Brain microvascular endothelial cell (primary cell): ENCODE results near the gene SPATA33.
"Not testable (repeated sequence)": the region's sequence is repeated elsewhere in the genome, so short reads cannot be mapped to it uniquely, and the experiment has no call there.

Source experiments
- DNase-seq: peaks from one replicate; pipeline ENCODE4 v3.0.0-alpha.2; 2020
- H3K27ac ChIP-seq: fragments of 250-450 bp; sonication (Bioruptor Pico); 2 replicates; pipeline ENCODE4 v1.5.1; 2020; ENCODE audit warnings: mild to moderate bottlenecking, moderate library complexity
- H3K27me3 ChIP-seq: fragments of 250-450 bp; sonication (Bioruptor Pico); replicated peaks from 2 replicates; pipeline ENCODE4 v1.5.1; 2020; ENCODE audit warnings: mild to moderate bottlenecking
- H3K36me3 ChIP-seq: fragments of 250-450 bp; sonication (Bioruptor Pico); replicated peaks from 2 replicates; pipeline ENCODE4 v1.5.1; 2020; ENCODE audit warnings: mild to moderate bottlenecking
- H3K4me3 ChIP-seq: 2 replicates; pipeline ENCODE4 v1.5.1; 2011; ENCODE audit warnings: low read depth, mild to moderate bottlenecking, control low read depth, low read length, moderate library complexity
- in situ Hi-C: cut with HindIII; loops from 2 replicates; pipeline ENCODE4 v1.10.0; 2017; ENCODE audit warnings: low sequenced_read_pairs, low pct_ligation_motif_present
- TF ChIP-seq, protein P1 (sequence below): IDR thresholded peaks from 2 replicates; pipeline ENCODE4 v1.5.1; 2011; ENCODE audit warnings: low read depth, mild to moderate bottlenecking, moderate library complexity, low read length, control low read depth, inconsistent platforms; ENCODE audit errors: missing control alignments

SPATA33 gene

DNA sequence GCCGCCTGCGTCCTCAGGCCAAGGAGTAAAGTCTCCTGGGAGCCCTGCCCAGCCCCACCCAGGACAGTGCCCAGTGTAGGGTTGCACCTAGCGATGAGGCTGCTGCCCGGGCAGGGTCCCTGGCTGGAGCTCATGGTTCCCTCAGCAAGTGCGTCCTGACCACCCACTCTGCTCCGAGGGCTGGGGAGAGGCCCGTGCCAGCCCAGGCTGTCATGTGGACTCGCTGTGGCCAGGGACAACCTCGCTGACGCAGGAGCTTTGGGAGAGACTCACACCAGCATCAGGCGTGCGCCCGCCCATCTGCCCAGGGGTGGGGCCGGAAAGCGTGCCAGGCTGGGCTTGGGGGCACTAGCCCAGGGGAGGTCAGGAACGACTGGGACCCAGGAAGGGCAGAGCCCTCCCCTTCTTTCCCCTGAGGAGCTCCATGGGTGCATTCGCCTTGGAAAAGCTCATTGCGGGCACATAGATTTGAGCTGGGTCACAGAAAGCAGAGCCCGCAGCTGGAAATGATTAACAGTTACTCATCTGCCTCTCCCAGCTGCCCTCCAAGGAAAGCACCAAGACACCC, 24.5 kb upstream of the SPATA33 start:
- Histone ChIP-seq H3K27me3 (no peaks in the 10 kb centered on the region), H3K4me3 (no peak overlapping the region), H3K27ac (no peak overlapping the region), H3K36me3 (no peaks in the 10 kb centered on the region)
- TF ChIP-seq, protein P1, sequence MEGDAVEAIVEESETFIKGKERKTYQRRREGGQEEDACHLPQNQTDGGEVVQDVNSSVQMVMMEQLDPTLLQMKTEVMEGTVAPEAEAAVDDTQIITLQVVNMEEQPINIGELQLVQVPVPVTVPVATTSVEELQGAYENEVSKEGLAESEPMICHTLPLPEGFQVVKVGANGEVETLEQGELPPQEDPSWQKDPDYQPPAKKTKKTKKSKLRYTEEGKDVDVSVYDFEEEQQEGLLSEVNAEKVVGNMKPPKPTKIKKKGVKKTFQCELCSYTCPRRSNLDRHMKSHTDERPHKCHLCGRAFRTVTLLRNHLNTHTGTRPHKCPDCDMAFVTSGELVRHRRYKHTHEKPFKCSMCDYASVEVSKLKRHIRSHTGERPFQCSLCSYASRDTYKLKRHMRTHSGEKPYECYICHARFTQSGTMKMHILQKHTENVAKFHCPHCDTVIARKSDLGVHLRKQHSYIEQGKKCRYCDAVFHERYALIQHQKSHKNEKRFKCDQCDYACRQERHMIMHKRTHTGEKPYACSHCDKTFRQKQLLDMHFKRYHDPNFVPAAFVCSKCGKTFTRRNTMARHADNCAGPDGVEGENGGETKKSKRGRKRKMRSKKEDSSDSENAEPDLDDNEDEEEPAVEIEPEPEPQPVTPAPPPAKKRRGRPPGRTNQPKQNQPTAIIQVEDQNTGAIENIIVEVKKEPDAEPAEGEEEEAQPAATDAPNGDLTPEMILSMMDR: no peak
- peak; percentile 45 for DNase-seq
- in situ Hi-C loops: no loop called here

DNA sequence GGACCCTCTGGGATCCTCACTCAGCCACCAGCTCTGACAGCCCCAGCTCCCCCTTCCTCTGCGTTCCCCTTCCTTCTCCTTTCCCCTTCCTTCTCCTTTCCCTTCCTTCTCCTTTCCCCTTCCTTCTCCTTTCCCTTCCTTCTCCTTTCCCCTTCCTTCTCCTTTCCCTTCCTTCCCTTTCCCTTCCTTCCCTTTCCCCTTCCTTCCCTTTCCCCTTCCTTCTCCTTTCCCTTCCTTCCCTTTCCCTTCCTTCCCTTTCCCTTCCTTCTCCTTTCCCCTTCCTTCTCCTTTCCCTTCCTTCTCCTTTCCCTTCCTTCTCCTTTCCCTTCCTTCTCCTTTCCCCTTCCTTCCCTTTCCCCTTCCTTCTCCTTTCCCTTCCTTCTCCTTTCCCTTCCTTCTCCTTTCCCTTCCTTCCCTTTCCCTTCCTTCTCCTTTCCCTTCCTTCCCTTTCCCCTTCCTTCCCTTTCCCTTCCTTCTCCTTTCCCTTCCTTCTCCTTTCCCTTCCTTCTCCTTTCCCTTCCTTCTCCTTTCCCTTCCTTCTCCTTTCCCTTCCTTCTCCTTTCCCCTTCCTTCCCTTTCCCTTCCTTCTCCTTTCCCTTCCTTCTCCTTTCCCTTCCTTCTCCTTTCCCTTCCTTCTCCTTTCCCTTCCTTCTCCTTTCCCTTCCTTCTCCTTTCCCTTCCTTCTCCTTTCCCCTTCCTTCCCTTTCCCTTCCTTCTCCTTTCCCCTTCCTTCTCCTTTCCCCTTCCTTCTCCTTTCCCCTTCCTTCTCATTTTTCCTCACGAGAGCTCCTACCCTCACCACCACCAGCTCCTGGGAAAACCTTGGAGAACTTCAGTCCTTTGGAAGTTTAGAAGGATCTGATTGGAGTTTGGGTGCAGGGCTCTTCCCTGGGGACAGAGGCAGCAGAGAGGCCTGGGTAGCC, 22.9 kb upstream of the SPATA33 start:
- H3K4me3 ChIP-seq, H3K27me3 ChIP-seq, H3K36me3 ChIP-seq, H3K27ac ChIP-seq, DNase-seq, in situ Hi-C loops: not testable (repeated sequence)

DNA sequence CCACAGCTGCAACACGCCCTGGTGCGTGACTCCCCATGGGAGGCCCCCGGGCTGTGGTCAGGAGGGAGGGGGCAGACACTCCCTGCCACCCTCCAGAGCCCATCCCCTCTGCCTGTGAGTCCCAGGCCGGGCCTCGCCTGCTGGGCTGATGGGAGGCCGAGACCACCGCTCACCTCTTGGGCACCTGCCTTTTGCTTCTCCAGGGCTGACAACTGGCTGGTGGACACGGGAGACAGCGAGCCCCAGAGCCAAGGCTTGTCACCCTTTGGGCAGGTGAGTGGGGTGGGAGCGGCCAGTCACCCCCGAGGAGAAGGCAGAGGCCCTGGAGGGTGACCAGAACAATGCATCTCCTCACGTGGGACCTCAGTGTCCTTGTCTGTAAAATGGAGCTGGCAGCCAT, 21.0 kb upstream of the SPATA33 start:
- DNase-seq: no peak
- TF ChIP-seq, protein P1: no peak
- Histone ChIP-seq H3K4me3 (no peak overlapping the region), H3K27ac (no peak overlapping the region), H3K36me3 (no peaks in the 10 kb centered on the region), H3K27me3 (no peaks in the 10 kb centered on the region)
- in situ Hi-C loops: no loop called here

DNA sequence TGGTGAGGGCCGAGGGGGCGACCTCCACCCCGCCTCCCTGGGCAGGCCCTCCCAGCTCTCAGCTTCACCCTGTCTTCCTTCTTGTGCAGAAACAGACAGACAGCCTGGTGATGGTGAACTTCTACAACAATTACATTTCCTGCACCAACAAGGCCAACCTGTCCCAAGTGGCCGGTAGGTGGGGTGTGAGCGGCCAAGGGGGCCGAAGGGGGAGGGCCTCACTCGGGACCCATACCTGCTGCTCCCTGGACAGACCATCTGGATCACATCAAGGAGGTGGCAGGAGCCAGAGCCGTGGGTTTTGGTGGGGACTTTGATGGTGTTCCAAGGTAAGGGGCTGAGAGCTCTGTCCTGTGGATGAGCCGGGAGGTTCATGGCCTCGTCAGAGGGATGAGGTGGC, 20.3 kb upstream of the SPATA33 start:
- TF ChIP-seq, protein P1: no peak
- Histone ChIP-seq H3K27me3 (no peaks in the 10 kb centered on the region), H3K4me3 (no peak overlapping the region), H3K36me3 (no peaks in the 10 kb centered on the region), H3K27ac (no peak overlapping the region)
- DNase-seq: no peak
- in situ Hi-C loops: no loop called here

DNA sequence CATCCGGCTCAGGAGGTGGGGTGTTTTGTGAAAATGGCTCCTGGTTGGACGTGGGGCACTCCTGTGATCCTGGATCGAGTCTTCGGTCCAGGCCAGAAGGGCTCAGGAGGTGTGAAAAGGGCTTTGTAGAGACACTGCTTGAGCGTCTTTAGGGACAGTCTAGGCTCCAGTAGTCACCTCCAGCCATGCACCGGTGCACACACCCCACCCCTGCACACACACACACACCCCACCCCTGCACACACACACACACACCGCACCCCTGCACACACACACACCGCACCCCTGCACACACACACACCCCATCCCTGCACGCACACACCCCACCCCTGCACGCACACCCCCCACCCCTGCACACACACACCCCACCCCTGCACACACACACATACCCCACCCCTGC, 19.2 kb upstream of the SPATA33 start:
- in situ Hi-C loops: no loop called here
- Histone ChIP-seq H3K27ac (no peak overlapping the region), H3K36me3 (no peaks in the 10 kb centered on the region), H3K27me3 (no peaks in the 10 kb centered on the region), H3K4me3 (no peak overlapping the region)
- DNase-seq: no peak
- TF ChIP-seq, protein P1: no peak

DNA sequence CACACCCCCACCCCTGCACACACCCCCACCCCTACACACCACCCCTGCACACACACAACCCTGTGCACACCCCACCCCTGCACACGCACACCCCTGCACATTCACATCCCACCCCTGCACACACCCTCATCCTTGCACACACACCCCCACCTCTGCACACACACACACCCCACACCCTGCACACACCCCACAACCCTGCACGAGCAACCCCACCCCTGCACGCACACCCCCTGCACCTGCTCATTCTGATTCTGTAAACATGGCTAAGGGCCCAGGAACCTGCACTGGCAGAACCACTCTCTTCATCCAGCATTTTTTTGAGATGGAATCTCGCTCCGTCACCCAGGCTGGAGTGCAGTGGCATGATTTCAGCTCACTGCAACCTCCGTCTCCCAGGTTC, 18.3 kb upstream of the SPATA33 start:
- in situ Hi-C loops: no loop called here

More for the DNA sequence above, 18.3 kb upstream of the SPATA33 start:
- TF ChIP-seq, protein P1: no peak
- no peak for DNase-seq
- Histone ChIP-seq H3K27me3 (no peaks in the 10 kb centered on the region), H3K36me3 (peaks cover under 1% of the 10 kb centered on the region), H3K27ac (no peak overlapping the region), H3K4me3 (no peak overlapping the region)
